Measurements from ENCODE around the gene KLHL26. TPM values are rescaled to one million over a fixed set of nuclear protein-coding genes. Genes with fewer than 3 reads are reported as not detected.
A peak's percentile ranks its signal among the peaks of the same experiment; 100 is the strongest.

KLHL26 gene
- total and polyA plus RNA-seq, 9 of the 15 experiments (the other 6 are each of a cell fraction or from before 2014, with no cell fraction given) = 0.13 to 13.3 (median 1.4) TPM

GRCh38 chr19:18588611-18589379 is 48.0 kb upstream of the KLHL26 start, which contains the start of gene REX1BD:
Gene REX1BD (plus strand): TSS chr19:18588798. CDS start chr19:18588802, 4 bp downstream.
- H3K9me1 ChIP-seq (ENCODE audit: control insufficient read depth, insufficient read depth, low read length) = no peaks in the 10 kb centered on the region
- peaks cover 5% of the 10 kb centered on the region; the same call in 2 of the 3 replicates for H3K36me3 ChIP-seq (ENCODE audit: control insufficient read depth, insufficient read depth, low read length)
- FAIRE-seq = peak; percentile 70
- peak; percentile 85 for ATAC-seq
- H3K9me3 ChIP-seq (replicated peaks; ENCODE audit: control insufficient read depth, insufficient read depth, low read depth, low read length) = no peaks in the 10 kb centered on the region
- peak; percentile 86 to 94 (median 89) for DNase-seq (ENCODE audit: extremely low read depth in 1 of 4, low spot score in 3 of 4)
- H3K27ac ChIP-seq (ENCODE audit: extremely low read depth, low read depth, low read length) = peak within 1 kb of the TSS; percentile 79
- H3K27me3 ChIP-seq (ENCODE audit: control insufficient read depth in 2 of 2, insufficient read depth in 2 of 2, low read length in 2 of 2) = no peaks in the 10 kb centered on the region
- in situ Hi-C loops (cut with MboI) = no loop called here
- ChIA-PET POLR2A (interaction anchor here (0.6 to 5.4 kb wide), 13 partner anchors 9 to 370 kb away, joined by 3 to 39 read pairs (median 4); partner anchors contain the start of genes KXD1, UBA52 and UPF1), CTCF (ENCODE audit: low intra/inter-chr PET ratio) (interaction anchor here (0.8 to 1.6 kb wide), 2 partner anchors 87 to 259 kb away, joined by 4 read pairs; no protein-coding TSS in a partner anchor)
- peaks cover 6% of the 10 kb centered on the region; the same call in 1 of the 2 replicates for H4K20me1 ChIP-seq (replicated peaks; ENCODE audit: control insufficient read depth, insufficient read depth, low read length)
- peak within 1 kb of the TSS; percentile 71 for H3K4me3 ChIP-seq
- under 1% methylated on average over 65 of the region's 72 CpGs for WGBS (ENCODE audit: insufficient coverage, low coverage, missing lambda C conversion rate)
- H2AFZ ChIP-seq (ENCODE audit: low read depth, low read length) = peak within 1 kb of the TSS; percentile 79
- BruUV-seq (replicated peaks) = no TSS peak
- H3K9ac ChIP-seq (ENCODE audit: insufficient read depth in 1 of 2, low read depth in 2 of 2, low read length in 2 of 2) = peak within 1 kb of the TSS; percentile 85 to 93
- H3K4me1 ChIP-seq (replicated peaks in 1 of 2; ENCODE audit: control insufficient read depth in 2 of 2, insufficient read depth in 2 of 2, low read length in 2 of 2) = peaks cover 20 to 60% of the 10 kb centered on the region in 2 experiments
- peak within 1 kb of the TSS; percentile 89 for H3K4me2 ChIP-seq (ENCODE audit: insufficient read depth, low read length)
- H3K79me2 ChIP-seq (ENCODE audit: control insufficient read depth, insufficient read depth, low read length) = peaks cover 24% of the 10 kb centered on the region
- intact Hi-C loops (cut with micrococcal nuclease) = loop anchor here (2.0 kb wide), 2 partner anchors 18 to 68 kb away; partner anchors contain the start of gene UBA52
- TF ChIP-seq CHAMP1 (IDR thresholded peaks at IDR 0.05) (no peak; the same call in 1 of the 2 replicates), ZBED1 (IDR thresholded peaks at IDR 0.05) (no peak), CBX1 (IDR thresholded peaks at IDR 0.05; ENCODE audit: low read depth) (peak; percentile 98), PHTF2 (CRISPR knock-in tag; IDR thresholded peaks at IDR 0.05) (no peak), FOSL1 (tag; conservative IDR thresholded peaks at IDR 0.05) (peak; percentile 33; the same call in 1 of the 2 replicates), ZBTB8A (IDR thresholded peaks at IDR 0.05; ENCODE audit: partially characterized antibody) (no peak), GTF2A2 (tag; IDR thresholded peaks at IDR 0.05) (no peak), ZNF239 (CRISPR knock-in tag; IDR thresholded peaks at IDR 0.05) (no peak), RBM25 (IDR thresholded peaks at IDR 0.05; ENCODE audit: low read depth, low read length, severe bottlenecking) (peak; percentile 100), KDM1A (IDR thresholded peaks at IDR 0.05) (peak in 1 of 2 experiments; percentile 26; a peak in 1 of 4 replicates), ZNF609 (CRISPR knock-in tag; IDR thresholded peaks at IDR 0.05; ENCODE audit: borderline replicate concordance) (0 out of 2 replicates have a peak, but pooled peaks have one; percentile 78), FOXJ3 (CRISPR knock-in tag; IDR thresholded peaks at IDR 0.05) (no peak)
- TF ChIP-seq, protein P1, sequence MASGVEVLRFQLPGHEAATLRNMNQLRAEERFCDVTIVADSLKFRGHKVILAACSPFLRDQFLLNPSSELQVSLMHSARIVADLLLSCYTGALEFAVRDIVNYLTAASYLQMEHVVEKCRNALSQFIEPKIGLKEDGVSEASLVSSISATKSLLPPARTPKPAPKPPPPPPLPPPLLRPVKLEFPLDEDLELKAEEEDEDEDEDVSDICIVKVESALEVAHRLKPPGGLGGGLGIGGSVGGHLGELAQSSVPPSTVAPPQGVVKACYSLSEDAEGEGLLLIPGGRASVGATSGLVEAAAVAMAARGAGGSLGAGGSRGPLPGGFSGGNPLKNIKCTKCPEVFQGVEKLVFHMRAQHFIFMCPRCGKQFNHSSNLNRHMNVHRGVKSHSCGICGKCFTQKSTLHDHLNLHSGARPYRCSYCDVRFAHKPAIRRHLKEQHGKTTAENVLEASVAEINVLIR (CRISPR knock-in tag; IDR thresholded peaks at IDR 0.05) = no peak
